HG02759 (cell line): ENCODE results near the gene KCNJ3.
"Not testable (repeated sequence)": the region's sequence is repeated elsewhere in the genome, so short reads cannot be mapped to it uniquely, and the experiment has no call there.

Source experiments
- ATAC-seq: cut with Tn5 transposase; IDR thresholded peaks from one replicate; pipeline ENCODE4 v1.9.1; 2021; ENCODE audit warnings: mild to moderate bottlenecking, moderate library complexity; ENCODE audit not compliant: unreplicated experiment

The KCNJ3 gene

DNA sequence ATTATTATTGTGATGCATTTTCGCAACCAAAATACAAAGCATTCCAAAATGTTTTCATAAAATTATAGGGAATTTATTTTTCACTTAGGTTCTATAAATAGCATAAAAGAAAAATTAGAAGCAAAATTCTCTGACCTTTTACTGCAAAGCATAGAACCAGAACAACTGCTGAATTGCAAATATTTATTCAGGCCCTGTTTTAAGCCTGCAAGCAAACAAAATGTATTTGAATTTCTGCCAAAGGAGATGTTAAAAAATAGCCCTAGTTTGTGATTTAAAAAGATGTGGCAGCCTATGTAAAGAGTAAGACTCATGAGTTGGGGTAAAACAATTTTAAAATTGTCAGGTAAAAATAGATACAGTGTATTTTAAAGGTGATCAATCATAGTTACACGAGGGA lies 138.1 kb downstream of the KCNJ3 start:
- no peak for ATAC-seq

GRCh38 chr2:154837035-154837434 lies 138.5 kb downstream of the KCNJ3 start:
- ATAC-seq: no peak

- no peak for ATAC-seq
These were observed 146.0 kb downstream of the KCNJ3 start for GRCh38 chr2:154844513-154844912.

GRCh38 chr2:154846842-154847241 lies 148.3 kb downstream of the KCNJ3 start:
- ATAC-seq: no peak

DNA sequence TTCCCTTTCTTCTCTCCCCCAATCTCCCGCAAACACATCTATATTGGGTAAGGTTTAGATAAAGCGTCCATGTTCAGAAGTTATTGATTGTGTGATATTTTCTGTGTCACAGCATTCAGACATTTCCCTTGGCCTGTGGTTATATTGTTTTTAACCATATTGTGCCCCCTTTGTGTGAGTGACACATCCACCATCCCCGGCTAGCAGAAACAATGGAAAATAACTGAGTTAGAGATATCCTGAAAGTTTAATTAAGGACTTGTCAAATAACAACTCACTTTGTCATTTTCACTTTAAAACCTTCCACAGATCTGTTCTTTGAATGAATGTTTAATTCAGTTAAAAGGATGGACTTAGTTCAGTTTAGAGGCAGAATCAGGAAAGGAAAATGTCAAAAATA lies 151.0 kb downstream of the KCNJ3 start:
- no peak for ATAC-seq

GRCh38 chr2:154850532-154850931 lies 152.0 kb downstream of the KCNJ3 start:
- no peak for ATAC-seq

GRCh38 chr2:154855138-154855537 lies 156.6 kb downstream of the KCNJ3 start:
- ATAC-seq: no peak

GRCh38 chr2:154867151-154867550 lies 168.7 kb downstream of the KCNJ3 start:
- not testable (repeated sequence) for ATAC-seq

DNA sequence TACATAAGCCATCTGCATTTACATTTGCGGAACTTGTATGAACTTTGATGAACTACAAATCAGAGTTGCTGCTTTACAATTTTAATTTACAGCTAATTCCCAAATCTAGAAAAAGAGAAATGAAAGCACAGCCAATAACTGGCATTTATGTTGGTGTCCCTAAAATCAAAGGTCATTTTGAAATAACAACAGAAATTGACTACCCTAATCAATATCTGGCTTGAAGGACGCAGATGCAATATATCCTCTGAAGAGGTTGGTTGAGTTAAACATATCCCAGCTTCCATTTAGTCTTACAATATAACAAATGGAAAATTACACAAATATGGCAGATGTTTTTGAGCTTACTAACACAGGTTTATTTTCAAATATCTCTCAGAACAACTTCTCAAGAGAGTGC lies 177.5 kb downstream of the KCNJ3 start:
- ATAC-seq: no peak

GRCh38 chr2:154882725-154883124 lies 184.2 kb downstream of the KCNJ3 start:
- ATAC-seq: no peak

DNA sequence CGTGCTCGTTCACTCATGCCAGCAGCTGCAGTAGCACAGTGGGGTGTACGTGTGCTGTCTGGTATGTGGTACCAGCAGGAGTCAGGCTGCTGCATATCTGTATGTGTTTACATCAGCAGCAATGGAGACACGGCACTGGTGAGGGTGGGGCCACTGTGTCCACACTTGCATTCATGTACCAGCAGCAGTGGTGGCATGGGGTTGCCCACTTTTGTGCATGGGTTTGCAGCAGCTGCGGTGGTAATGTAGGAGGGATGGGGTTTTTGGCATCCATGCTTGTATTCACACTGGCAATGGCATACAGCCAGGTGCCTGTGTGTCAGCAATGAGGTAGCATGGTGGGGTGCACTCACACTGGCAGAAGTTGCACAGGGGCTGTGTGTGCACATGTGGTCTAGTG lies 187.8 kb downstream of the KCNJ3 start:
- no peak for ATAC-seq

GRCh38 chr2:154898269-154898668 lies 199.8 kb downstream of the KCNJ3 start:
- no peak for ATAC-seq

GRCh38 chr2:154901063-154901462 lies 202.6 kb downstream of the KCNJ3 start:
- ATAC-seq: no peak
